CD4-positive, alpha-beta T cell (primary cell): ENCODE data around the gene GRIK1. TPM values are rescaled to one million over a fixed set of nuclear protein-coding genes. Genes with fewer than 3 reads are reported as not detected.

Source experiments
- ATAC-seq: fragments of 200-7000 bp; cut with Tn5 transposase; one replicate; pipeline ENCODE4 v1.10.0; 2022; ENCODE audit warnings: mild to moderate bottlenecking; ENCODE audit not compliant: poor library complexity
- CTCF ChIA-PET: fragments of 350-600 bp; sonication (Branson Sonifier 250); formaldehyde crosslinking; loops from one replicate; lab custom pipeline; 2021; ENCODE audit warnings: antibody characterized with exemption, inconsistent platforms; lab: Charles Lee
- POLR2A ChIA-PET: fragments of 350-600 bp; sonication (Branson Sonifier 250); formaldehyde crosslinking; loops from one replicate; lab custom pipeline; 2021; ENCODE audit warnings: antibody characterized with exemption, inconsistent platforms; lab: Charles Lee
- DNase-seq, 14 experiments: peaks; one replicate each; pipeline ENCODE4 v3.0.0-alpha.2; 2013 to 2020; ENCODE audit warnings: mixed read lengths in 2 of 14
- H3K27ac ChIP-seq, 2 donors: one replicate each; pipeline versions ENCODE4 v1.5.1 to v1.7.0; 2013; ENCODE audit warnings: low read length in 2 of 2, low read depth in 1 of 2, mild to moderate bottlenecking in 1 of 2
- H3K27me3 ChIP-seq, 2 experiments: 1 replicate in 1 of 2; 2 replicates in 1 of 2; pipeline versions ENCODE4 v1.6.1 to v1.7.0; 2013; ENCODE audit warnings: low read length in 2 of 2, control low read depth in 1 of 2, mild to moderate bottlenecking in 1 of 2, moderate library complexity in 1 of 2; ENCODE audit not compliant: insufficient read depth in 2 of 2, control insufficient read depth in 1 of 2
- H3K36me3 ChIP-seq: one replicate; pipeline ENCODE4 v1.6.1; 2013; ENCODE audit warnings: low read length, control low read depth; ENCODE audit not compliant: insufficient read depth
- H3K4me1 ChIP-seq: one replicate; pipeline ENCODE4 v1.6.1; 2013; ENCODE audit warnings: low read length, control low read depth; ENCODE audit not compliant: insufficient read depth
- H3K4me3 ChIP-seq: one replicate; pipeline ENCODE4 v1.5.1; 2013; ENCODE audit warnings: mild to moderate bottlenecking, low read length, moderate library complexity
- H3K9me3 ChIP-seq, 2 experiments: 1 replicate in 1 of 2; 2 replicates in 1 of 2; pipeline versions ENCODE4 v1.6.1 to v1.7.0; 2013; ENCODE audit warnings: low read length in 2 of 2, mild to moderate bottlenecking in 2 of 2, control low read depth in 1 of 2, moderate library complexity in 1 of 2; ENCODE audit not compliant: control insufficient read depth in 1 of 2, insufficient read depth in 1 of 2
- H3K27ac Mint-ChIP-seq: one replicate; pipeline ENCODE4 v1.8.0; 2020; ENCODE audit warnings: mixed read lengths
- H3K27me3 Mint-ChIP-seq: one replicate; pipeline ENCODE4 v1.8.0; 2021; ENCODE audit warnings: mixed read lengths
- H3K36me3 Mint-ChIP-seq: one replicate; pipeline ENCODE4 v1.8.0; 2021; ENCODE audit warnings: low read depth, mixed read lengths
- H3K4me1 Mint-ChIP-seq: one replicate; pipeline ENCODE4 v1.8.0; 2021; ENCODE audit warnings: low read depth, mixed read lengths
- H3K4me3 Mint-ChIP-seq: one replicate; pipeline ENCODE4 v1.8.0; 2020; ENCODE audit warnings: mild to moderate bottlenecking, mixed read lengths
- H3K9me3 Mint-ChIP-seq: one replicate; pipeline ENCODE4 v1.8.0; 2020; ENCODE audit warnings: mixed read lengths
- intact Hi-C, 2 experiments: fragments of 100-400 bp; cut with DNase I in 1 of 2; cut with micrococcal nuclease in 1 of 2; formaldehyde crosslinking; loops; one replicate each; pipeline versions ENCODE4 v1.15.1 to v1.9.0; 2023 to 2025; cut with DNase I, micrococcal nuclease
- total RNA-seq, 174 experiments: library from RNA in 2 of 174; stranded (reverse) in 2 of 174; gene quantifications; one replicate each; pipeline ENCODE4 v1.2.3 and lab custom pipeline; 2021 to 2026
- TF ChIP-seq, protein P1 (sequence below): fragments of 200-600 bp; IDR thresholded peaks from one replicate; pipeline ENCODE4 v1.8.0; 2022; ENCODE audit warnings: antibody characterized with exemption, mild to moderate bottlenecking

Gene GRIK1
- total RNA-seq, 2 experiments from 2014 or later: not detected

DNA sequence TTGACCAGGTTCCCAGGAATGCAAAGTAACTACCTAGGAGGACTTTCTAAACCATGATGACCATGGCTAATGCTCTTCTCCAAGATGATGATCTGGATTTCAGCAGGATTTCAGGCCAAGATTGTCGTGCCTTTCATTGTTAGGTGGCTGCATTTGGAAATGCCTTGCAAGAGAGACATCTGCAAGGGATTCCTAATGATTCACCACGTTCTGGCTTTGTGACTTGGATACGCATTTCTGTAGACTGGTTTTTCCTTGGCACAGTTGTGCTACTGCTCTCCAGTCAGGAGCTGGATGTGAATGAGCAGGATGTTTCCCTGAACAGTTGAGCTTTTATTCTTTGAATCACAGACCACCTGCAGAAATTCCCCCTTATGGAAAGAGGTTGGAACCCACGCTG is 428.7 kb downstream of the GRIK1 start:
- TF ChIP-seq, protein P1, sequence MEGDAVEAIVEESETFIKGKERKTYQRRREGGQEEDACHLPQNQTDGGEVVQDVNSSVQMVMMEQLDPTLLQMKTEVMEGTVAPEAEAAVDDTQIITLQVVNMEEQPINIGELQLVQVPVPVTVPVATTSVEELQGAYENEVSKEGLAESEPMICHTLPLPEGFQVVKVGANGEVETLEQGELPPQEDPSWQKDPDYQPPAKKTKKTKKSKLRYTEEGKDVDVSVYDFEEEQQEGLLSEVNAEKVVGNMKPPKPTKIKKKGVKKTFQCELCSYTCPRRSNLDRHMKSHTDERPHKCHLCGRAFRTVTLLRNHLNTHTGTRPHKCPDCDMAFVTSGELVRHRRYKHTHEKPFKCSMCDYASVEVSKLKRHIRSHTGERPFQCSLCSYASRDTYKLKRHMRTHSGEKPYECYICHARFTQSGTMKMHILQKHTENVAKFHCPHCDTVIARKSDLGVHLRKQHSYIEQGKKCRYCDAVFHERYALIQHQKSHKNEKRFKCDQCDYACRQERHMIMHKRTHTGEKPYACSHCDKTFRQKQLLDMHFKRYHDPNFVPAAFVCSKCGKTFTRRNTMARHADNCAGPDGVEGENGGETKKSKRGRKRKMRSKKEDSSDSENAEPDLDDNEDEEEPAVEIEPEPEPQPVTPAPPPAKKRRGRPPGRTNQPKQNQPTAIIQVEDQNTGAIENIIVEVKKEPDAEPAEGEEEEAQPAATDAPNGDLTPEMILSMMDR: no peak
- H3K9me3 Mint-ChIP-seq: peaks cover 13% of the 10 kb centered on the region

DNA sequence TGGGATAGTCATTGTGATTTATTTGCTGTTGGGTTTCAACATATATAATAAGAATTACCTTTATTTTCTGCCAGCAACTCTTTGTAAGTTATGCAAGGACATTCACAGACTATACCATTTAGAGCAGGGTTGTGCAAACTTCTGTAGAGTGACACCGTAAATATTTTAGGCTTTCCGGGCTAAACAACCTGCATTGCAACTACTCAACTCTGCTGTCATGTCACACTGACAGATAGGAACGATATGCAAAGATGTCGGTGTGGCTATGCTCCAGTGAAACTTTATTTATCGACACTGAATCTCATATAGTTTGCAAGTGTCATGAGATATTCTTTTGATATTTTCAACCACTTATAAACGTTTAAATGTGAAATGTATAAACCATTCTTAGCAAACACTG is 430.7 kb downstream of the GRIK1 start:
- H3K4me3 Mint-ChIP-seq: no peak overlapping the region
- no peak overlapping the region for H3K27ac Mint-ChIP-seq
- no peaks in the 10 kb centered on the region for H3K4me1 Mint-ChIP-seq
- Histone ChIP-seq H3K36me3 (no peaks in the 10 kb centered on the region), H3K27ac (no peak overlapping the region), H3K9me3 (peaks cover 3 to 9% of the 10 kb centered on the region in 2 experiments), H3K4me1 (no peaks in the 10 kb centered on the region), H3K27me3 (no peaks in the 10 kb centered on the region), H3K4me3 (no peak overlapping the region)
- H3K36me3 Mint-ChIP-seq: peaks cover 27% of the 10 kb centered on the region
- TF ChIP-seq, protein P1: no peak
- ChIA-PET CTCF (no interaction called here), POLR2A (no interaction called here)
- ATAC-seq: no peak
- no peaks in the 10 kb centered on the region for H3K27me3 Mint-ChIP-seq
- DNase-seq: no peak
- intact Hi-C loops: no loop called here
- peaks cover 7% of the 10 kb centered on the region for H3K9me3 Mint-ChIP-seq

More for the DNA sequence above, 428.7 kb downstream of the GRIK1 start:
- H3K27ac Mint-ChIP-seq: no peak overlapping the region
- H3K27me3 Mint-ChIP-seq: no peaks in the 10 kb centered on the region
- no peak overlapping the region for H3K4me3 Mint-ChIP-seq
- Histone ChIP-seq H3K36me3 (no peaks in the 10 kb centered on the region), H3K27ac (no peak overlapping the region), H3K27me3 (no peaks in the 10 kb centered on the region), H3K4me1 (no peaks in the 10 kb centered on the region), H3K4me3 (no peak overlapping the region), H3K9me3 (peaks cover 3 to 17% of the 10 kb centered on the region in 2 experiments)
- ChIA-PET CTCF (no interaction called here), POLR2A (no interaction called here)
- peaks cover 37% of the 10 kb centered on the region for H3K36me3 Mint-ChIP-seq
- no peaks in the 10 kb centered on the region for H3K4me1 Mint-ChIP-seq
- DNase-seq (no peak), ATAC-seq (no peak)
- intact Hi-C loops: no loop called here

DNA sequence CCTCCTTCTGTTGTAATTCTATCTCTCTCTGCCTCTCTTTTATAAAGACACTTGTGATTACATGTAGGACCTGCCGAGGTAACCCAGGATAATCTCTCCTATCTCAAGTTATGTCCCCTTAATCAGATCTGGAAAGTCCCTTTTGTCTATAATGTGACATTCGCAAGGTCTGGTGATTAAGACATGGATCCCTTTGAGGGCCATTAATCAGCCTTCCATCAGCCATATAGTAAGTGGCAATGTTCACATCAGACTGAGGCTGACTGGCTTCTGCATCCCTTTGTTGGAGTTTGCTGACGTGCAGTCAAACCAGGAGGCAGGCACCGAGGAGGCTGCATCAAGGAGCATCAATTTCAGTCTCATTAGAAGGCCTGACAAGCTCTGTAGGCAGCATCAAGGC is 431.5 kb downstream of the GRIK1 start:
- Histone ChIP-seq H3K27me3 (no peaks in the 10 kb centered on the region), H3K9me3 (peaks cover 1 to 3% of the 10 kb centered on the region in 2 experiments), H3K27ac (no peak overlapping the region), H3K36me3 (no peaks in the 10 kb centered on the region), H3K4me3 (no peak overlapping the region), H3K4me1 (no peaks in the 10 kb centered on the region)
- TF ChIP-seq, protein P1: no peak
- no peak for DNase-seq
- Mint-ChIP-seq H3K36me3 (peaks cover 29% of the 10 kb centered on the region), H3K4me1 (no peaks in the 10 kb centered on the region), H3K27ac (no peak overlapping the region), H3K27me3 (no peaks in the 10 kb centered on the region), H3K9me3 (peaks cover under 1% of the 10 kb centered on the region), H3K4me3 (no peak overlapping the region)
- ChIA-PET CTCF (no interaction called here), POLR2A (no interaction called here)
- ATAC-seq: no peak
- intact Hi-C loops: no loop called here
